CD14-positive monocyte (primary cell): ENCODE data around the gene NENF. TPM values are rescaled to one million over a fixed set of nuclear protein-coding genes. Genes with fewer than 3 reads are reported as not detected.

Source experiments
- DNase-seq, 3 donors: peaks; one replicate each; pipeline ENCODE4 v3.0.0-alpha.2; 2011 to 2022
- H2AFZ ChIP-seq: 2 replicates; pipeline ENCODE4 v1.6.0; 2012; ENCODE audit warnings: mild to moderate bottlenecking, low read depth, low read length, inconsistent platforms; ENCODE audit not compliant: insufficient read depth, poor library complexity, severe bottlenecking
- H3K27ac ChIP-seq, 2 donors: 1 replicate in 1 of 2; 2 replicates in 1 of 2; pipeline ENCODE4 v1.5.1; 2012 to 2013; ENCODE audit warnings: low read length in 2 of 2, control low read depth in 1 of 2, inconsistent platforms in 1 of 2, low read depth in 1 of 2, mild to moderate bottlenecking in 1 of 2
- H3K27me3 ChIP-seq, 2 donors: one replicate each; pipeline versions ENCODE4 v1.6.0 to v1.6.1; 2011 to 2013; ENCODE audit warnings: low read length in 2 of 2; ENCODE audit not compliant: control insufficient read depth in 2 of 2, insufficient read depth in 2 of 2
- H3K36me3 ChIP-seq, 2 donors: replicated peaks in 1 of 2; 1 replicate in 1 of 2; 2 replicates in 1 of 2; pipeline versions ENCODE4 v1.5.1 to v1.6.1; 2012 to 2013; ENCODE audit warnings: low read length in 2 of 2, control low read depth in 1 of 2, inconsistent platforms in 1 of 2, mild to moderate bottlenecking in 1 of 2; ENCODE audit not compliant: insufficient read depth in 2 of 2, control insufficient read depth in 1 of 2
- H3K4me1 ChIP-seq, 2 donors: 1 replicate in 1 of 2; 2 replicates in 1 of 2; pipeline versions ENCODE4 v1.5.1 to v1.6.1; 2012 to 2013; ENCODE audit warnings: low read length in 2 of 2, control low read depth in 1 of 2, inconsistent platforms in 1 of 2, mild to moderate bottlenecking in 1 of 2, moderate library complexity in 1 of 2; ENCODE audit not compliant: insufficient read depth in 2 of 2, control insufficient read depth in 1 of 2
- H3K4me2 ChIP-seq: replicated peaks from 2 replicates; pipeline ENCODE3; 2012; ENCODE audit warnings: low read length, moderate library complexity, mild to moderate bottlenecking; ENCODE audit not compliant: poor library complexity, severe bottlenecking; ENCODE audit errors: extremely low read depth
- H3K4me3 ChIP-seq, 3 experiments: fragments of 200-600 bp in 1 of 3; sonication (generic) in 1 of 3; replicated peaks in 1 of 3; 1 replicate in 2 of 3; 2 replicates in 1 of 3; pipeline ENCODE4 v1.5.1; 2011 to 2013; ENCODE audit warnings: low read length in 3 of 3, mild to moderate bottlenecking in 3 of 3, control low read depth in 2 of 3, low read depth in 2 of 3, inconsistent platforms in 1 of 3, moderate library complexity in 1 of 3
- H3K79me2 ChIP-seq: 2 replicates; pipeline ENCODE4 v1.6.0; 2012; ENCODE audit warnings: mild to moderate bottlenecking, control low read depth, inconsistent platforms, low read length, moderate library complexity; ENCODE audit not compliant: insufficient read depth
- H3K9ac ChIP-seq: 2 replicates; pipeline ENCODE4 v1.6.0; 2017; ENCODE audit warnings: low read length, mild to moderate bottlenecking; ENCODE audit not compliant: insufficient read depth, poor library complexity, severe bottlenecking
- H3K9me3 ChIP-seq, 2 donors: replicated peaks in 1 of 2; 1 replicate in 1 of 2; 2 replicates in 1 of 2; pipeline versions ENCODE4 v1.5.1 to v1.6.1; 2012 to 2013; ENCODE audit warnings: low read length in 2 of 2, control low read depth in 1 of 2; ENCODE audit not compliant: control insufficient read depth in 1 of 2, insufficient read depth in 1 of 2
- H4K20me1 ChIP-seq: 2 replicates; pipeline ENCODE4 v1.6.0; 2012; ENCODE audit warnings: mild to moderate bottlenecking, low read length, control low read depth, moderate library complexity; ENCODE audit not compliant: insufficient read depth
- H3K27ac Mint-ChIP-seq, 7 donors: one replicate each; pipeline ENCODE4 v1.8.0; 2020; ENCODE audit warnings: mild to moderate bottlenecking in 7 of 7, mixed read lengths in 7 of 7, moderate library complexity in 6 of 7, inconsistent platforms in 2 of 7
- H3K27me3 Mint-ChIP-seq, 3 donors: one replicate each; pipeline ENCODE4 v1.8.0; 2021 to 2022; ENCODE audit warnings: low read depth in 3 of 3, mild to moderate bottlenecking in 3 of 3, mixed read lengths in 3 of 3, moderate library complexity in 3 of 3, inconsistent platforms in 1 of 3
- H3K36me3 Mint-ChIP-seq, 2 donors: one replicate each; pipeline ENCODE4 v1.8.0; 2020; ENCODE audit warnings: mixed read lengths in 2 of 2, inconsistent platforms in 1 of 2, mild to moderate bottlenecking in 1 of 2
- H3K4me1 Mint-ChIP-seq: one replicate; pipeline ENCODE4 v1.8.0; 2020; ENCODE audit warnings: mild to moderate bottlenecking, mixed read lengths
- H3K4me3 Mint-ChIP-seq, 2 donors: one replicate each; pipeline ENCODE4 v1.8.0; 2020; ENCODE audit warnings: mild to moderate bottlenecking in 2 of 2, mixed read lengths in 2 of 2, moderate library complexity in 1 of 2
- H3K9me3 Mint-ChIP-seq, 7 donors: one replicate each; pipeline ENCODE4 v1.8.0; 2020 to 2022; ENCODE audit warnings: mixed read lengths in 7 of 7, mild to moderate bottlenecking in 6 of 7, moderate library complexity in 6 of 7, inconsistent platforms in 2 of 7
- WGBS: methylation state at CpG from one replicate; pipeline ENCODE4 v1.1.5; 2013; ENCODE audit warnings: missing lambda C conversion rate; ENCODE audit not compliant: insufficient coverage; 5-methylcytosine and 5-hydroxymethylcytosine counted together
- intact Hi-C, 2 donors: fragments of 100-400 bp; cut with micrococcal nuclease; formaldehyde crosslinking; loops; one replicate each; pipeline versions ENCODE4 v1.15.0 to v1.15.1; 2023
- polyA plus RNA-seq, 3 donors: library from polyadenylated mRNA; depleted of rRNA in 1 of 3; unstranded in 2 of 3; stranded (reverse) in 1 of 3; fragments of 300-500 nt in 2 of 3; fragments of >200 nt in 1 of 3; fragmentation: Illumina TruSeq in 2 of 3; gene quantifications; 1 replicate in 2 of 3; 2 replicates in 1 of 3; pipeline ENCODE4 v1.2.3, GENCODE V29; 2012 to 2021
- TF ChIP-seq, protein P1 (sequence below): fragments of 200-600 bp; IDR thresholded peaks from one replicate; pipeline ENCODE4 v1.8.0; 2022; ENCODE audit warnings: antibody characterized with exemption, mild to moderate bottlenecking

The NENF gene
- polyA plus RNA-seq, 3 donors: 9.7 to 56.4 (median 42.3) TPM

DNA sequence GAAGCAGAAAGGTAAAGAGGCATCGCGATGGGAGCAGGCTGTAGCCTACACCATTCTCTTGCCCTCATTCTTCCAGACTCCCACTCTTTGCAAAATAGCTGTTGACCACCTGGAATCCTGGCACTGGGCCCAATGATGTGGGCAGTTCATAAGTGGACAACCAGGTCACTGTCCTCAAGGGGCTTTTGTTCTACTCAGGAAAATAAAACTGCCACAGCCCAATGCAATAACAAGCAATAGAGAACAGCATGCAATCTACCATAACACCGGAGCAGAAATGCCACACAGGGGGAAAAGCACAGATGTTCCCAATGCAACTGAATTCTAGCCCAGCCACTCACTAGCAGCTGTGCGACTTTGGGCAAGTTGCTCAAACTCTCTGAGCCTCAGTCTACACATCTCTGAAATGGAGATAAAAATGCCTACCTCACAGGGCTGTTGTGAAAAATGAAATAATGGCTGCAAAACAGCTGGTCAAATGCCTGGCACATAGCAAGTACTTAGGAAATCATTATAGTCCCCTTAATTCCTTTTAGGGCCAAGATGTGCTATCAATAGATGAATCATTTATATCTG is 56.7 kb downstream of the NENF start:
- Mint-ChIP-seq H3K27ac (peak overlapping the region; percentile 93 to 100 (median 97)), H3K9me3 (peaks cover 0 to 3% (median 0%) of the 10 kb centered on the region in 7 donors), H3K27me3 (peaks cover 1 to 7% (median 4%) of the 10 kb centered on the region in 3 donors), H3K4me3 (no peak overlapping the region), H3K4me1 (peaks cover 76% of the 10 kb centered on the region), H3K36me3 (peaks cover 6 to 7% of the 10 kb centered on the region in 2 donors)
- TF ChIP-seq, protein P1, sequence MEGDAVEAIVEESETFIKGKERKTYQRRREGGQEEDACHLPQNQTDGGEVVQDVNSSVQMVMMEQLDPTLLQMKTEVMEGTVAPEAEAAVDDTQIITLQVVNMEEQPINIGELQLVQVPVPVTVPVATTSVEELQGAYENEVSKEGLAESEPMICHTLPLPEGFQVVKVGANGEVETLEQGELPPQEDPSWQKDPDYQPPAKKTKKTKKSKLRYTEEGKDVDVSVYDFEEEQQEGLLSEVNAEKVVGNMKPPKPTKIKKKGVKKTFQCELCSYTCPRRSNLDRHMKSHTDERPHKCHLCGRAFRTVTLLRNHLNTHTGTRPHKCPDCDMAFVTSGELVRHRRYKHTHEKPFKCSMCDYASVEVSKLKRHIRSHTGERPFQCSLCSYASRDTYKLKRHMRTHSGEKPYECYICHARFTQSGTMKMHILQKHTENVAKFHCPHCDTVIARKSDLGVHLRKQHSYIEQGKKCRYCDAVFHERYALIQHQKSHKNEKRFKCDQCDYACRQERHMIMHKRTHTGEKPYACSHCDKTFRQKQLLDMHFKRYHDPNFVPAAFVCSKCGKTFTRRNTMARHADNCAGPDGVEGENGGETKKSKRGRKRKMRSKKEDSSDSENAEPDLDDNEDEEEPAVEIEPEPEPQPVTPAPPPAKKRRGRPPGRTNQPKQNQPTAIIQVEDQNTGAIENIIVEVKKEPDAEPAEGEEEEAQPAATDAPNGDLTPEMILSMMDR: no peak
- Histone ChIP-seq H3K36me3 (no peaks in the 10 kb centered on the region), H2AFZ (no peak overlapping the region), H3K9ac (peak overlapping the region; percentile 39), H4K20me1 (no peaks in the 10 kb centered on the region), H3K4me1 (peaks cover 57 to 60% of the 10 kb centered on the region in 2 donors), H3K4me3 (no peak overlapping the region), H3K79me2 (no peaks in the 10 kb centered on the region), H3K27me3 (no peaks in the 10 kb centered on the region), H3K9me3 (no peaks in the 10 kb centered on the region), H3K4me2 (no peak overlapping the region), H3K27ac (peak overlapping the region; percentile 85 to 89)
- intact Hi-C loops: loop anchor here (2.0 to 5.0 kb wide), 2 partner anchors 68 to 69 kb away; no protein-coding TSS in a partner anchor
- 100% methylated on average over 1 of the region's 4 CpGs for WGBS
- DNase-seq: no peak

DNA sequence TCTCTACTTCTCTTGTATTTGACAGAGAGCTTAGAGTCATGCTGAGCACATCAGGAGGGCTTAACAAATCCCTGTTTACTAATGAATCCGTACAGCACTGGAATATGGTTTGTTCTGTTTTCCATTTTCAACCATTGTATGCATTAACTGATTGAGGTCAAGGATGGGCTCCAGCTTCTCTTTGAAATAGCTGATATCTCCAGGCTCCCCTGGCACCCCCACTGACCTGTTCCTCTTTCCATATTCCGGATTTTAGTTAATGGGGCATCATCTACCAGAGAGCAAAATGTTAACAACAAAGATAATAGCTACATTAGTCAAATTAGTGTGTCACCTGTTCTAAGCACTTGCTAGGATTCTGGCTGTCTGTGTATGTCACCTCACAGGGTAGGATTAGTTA is 57.6 kb downstream of the NENF start:
- Histone ChIP-seq H4K20me1 (no peaks in the 10 kb centered on the region), H2AFZ (no peak overlapping the region), H3K4me3 (no peak overlapping the region), H3K36me3 (no peaks in the 10 kb centered on the region), H3K27ac (peak overlapping the region in 1 of 2 donors; percentile 89), H3K79me2 (no peaks in the 10 kb centered on the region), H3K9me3 (no peaks in the 10 kb centered on the region), H3K9ac (no peak overlapping the region), H3K4me2 (no peak overlapping the region), H3K4me1 (peaks cover 55 to 58% of the 10 kb centered on the region in 2 donors), H3K27me3 (no peaks in the 10 kb centered on the region)
- Mint-ChIP-seq H3K9me3 (peaks cover 0 to 3% (median 0%) of the 10 kb centered on the region in 7 donors), H3K4me3 (no peak overlapping the region), H3K27me3 (peaks cover 1 to 7% (median 3%) of the 10 kb centered on the region in 3 donors), H3K36me3 (peaks cover 5 to 7% of the 10 kb centered on the region in 2 donors), H3K4me1 (peaks cover 67% of the 10 kb centered on the region), H3K27ac (peak overlapping the region; percentile 46 to 100 (median 97))
- TF ChIP-seq, protein P1: no peak
- 60% methylated on average over 1 of the region's 2 CpGs for WGBS
- no peak for DNase-seq
- intact Hi-C loops: no loop called here
